Common myeloid progenitor, CD34-positive (primary cell): ENCODE measurements around the gene SYT2.

Experiments used
- CTCF ChIA-PET: fragments of 350-600 bp; sonication (Branson Sonifier 250); formaldehyde crosslinking; loops from one replicate; lab custom pipeline; 2021; ENCODE audit warnings: antibody characterized with exemption; lab: Charles Lee
- POLR2A ChIA-PET: fragments of 350-600 bp; sonication (Branson Sonifier 250); formaldehyde crosslinking; loops from one replicate; lab custom pipeline; 2021; ENCODE audit warnings: antibody characterized with exemption; lab: Charles Lee
- DNase-seq, 3 donors: peaks; one replicate each; pipeline versions ENCODE4 v3.0.0 to v3.0.0-alpha.2; 2013
- H3K27ac ChIP-seq, 2 experiments: 1 replicate in 1 of 2; 2 replicates in 1 of 2; pipeline ENCODE4 v1.7.0; 2013; ENCODE audit warnings: inconsistent platforms in 2 of 2, low read length in 2 of 2, mild to moderate bottlenecking in 2 of 2, low read depth in 1 of 2, moderate library complexity in 1 of 2; ENCODE audit not compliant: severe bottlenecking in 2 of 2, insufficient read depth in 1 of 2, poor library complexity in 1 of 2
- H3K27me3 ChIP-seq, 5 experiments: replicated peaks in 2 of 5; 1 replicate in 3 of 5; 2 replicates in 2 of 5; pipeline versions ENCODE4 v1.6.1 to v1.7.0; 2013; ENCODE audit warnings: low read length in 4 of 5, mild to moderate bottlenecking in 2 of 5, moderate library complexity in 2 of 5, inconsistent platforms in 1 of 5; ENCODE audit not compliant: insufficient read depth in 5 of 5, control insufficient read depth in 4 of 5
- H3K36me3 ChIP-seq, 4 experiments: 1 replicate in 2 of 4; 2 replicates in 2 of 4; pipeline versions ENCODE4 v1.6.1 to v1.7.0; 2013; ENCODE audit warnings: low read length in 3 of 4, control low read depth in 1 of 4, mild to moderate bottlenecking in 1 of 4; ENCODE audit not compliant: control insufficient read depth in 4 of 4, insufficient read depth in 4 of 4
- H3K4me1 ChIP-seq, 4 experiments: 1 replicate in 3 of 4; 2 replicates in 1 of 4; pipeline versions ENCODE4 v1.6.1 to v1.7.1; 2013; ENCODE audit warnings: low read length in 3 of 4, mild to moderate bottlenecking in 3 of 4, control low read depth in 1 of 4, inconsistent platforms in 1 of 4, moderate library complexity in 1 of 4; ENCODE audit not compliant: control insufficient read depth in 4 of 4, insufficient read depth in 4 of 4; ENCODE audit errors: control extremely low read depth in 1 of 4
- H3K4me3 ChIP-seq, 7 experiments: 1 replicate in 4 of 7; 2 replicates in 3 of 7; pipeline versions ENCODE4 v1.5.1 to v1.7.0; 2013; ENCODE audit warnings: mild to moderate bottlenecking in 7 of 7, low read length in 6 of 7, moderate library complexity in 6 of 7, inconsistent platforms in 2 of 7, low read depth in 2 of 7, control low read depth in 1 of 7; ENCODE audit not compliant: insufficient read depth in 4 of 7, control insufficient read depth in 1 of 7; ENCODE audit errors: extremely low read depth in 1 of 7
- H3K9me3 ChIP-seq, 5 experiments: 1 replicate in 4 of 5; 2 replicates in 1 of 5; pipeline versions ENCODE4 v1.6.1 to v1.7.1; 2013; ENCODE audit warnings: low read length in 4 of 5, mild to moderate bottlenecking in 2 of 5, inconsistent platforms in 1 of 5, low read depth in 1 of 5, moderate library complexity in 1 of 5; ENCODE audit not compliant: control insufficient read depth in 4 of 5, insufficient read depth in 2 of 5; ENCODE audit errors: control extremely low read depth in 1 of 5
- WGBS: methylation state at CpG from one replicate; pipeline ENCODE4 v1.1.5; 2013; ENCODE audit not compliant: insufficient coverage; 5-methylcytosine and 5-hydroxymethylcytosine counted together

SYT2 gene

DNA sequence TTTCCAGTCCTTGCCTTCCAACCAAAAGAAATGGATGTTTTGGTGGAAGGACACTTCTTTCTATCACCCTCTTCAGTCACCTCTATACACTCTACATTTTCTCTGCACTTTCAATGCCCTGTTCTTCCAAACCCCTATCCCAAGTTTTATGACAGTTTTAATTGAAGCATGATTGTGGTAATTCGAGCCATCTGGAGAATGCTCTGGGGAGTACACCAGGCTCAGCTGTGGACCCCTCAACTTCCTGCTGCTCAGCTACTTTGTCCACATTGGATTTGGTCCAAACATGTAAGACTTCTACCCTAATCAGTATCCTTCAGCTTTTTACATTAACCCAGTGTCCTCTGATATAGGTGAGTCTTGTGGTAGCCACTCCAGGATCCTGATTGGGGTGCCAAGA is 129.6 kb downstream of the SYT2 start:
- H3K4me1 ChIP-seq = no peaks in the 10 kb centered on the region
- CTCF ChIA-PET = no interaction called here
- H3K27ac ChIP-seq = no peak overlapping the region

GRCh38 chr1:202579806-202580205 is 130.4 kb downstream of the SYT2 start:
- CTCF ChIA-PET = interaction anchor here (0.6 to 1.2 kb wide), 2 partner anchors 27 to 33 kb away, joined by 3 read pairs; no protein-coding TSS in a partner anchor
- no peak for DNase-seq
- no peaks in the 10 kb centered on the region for H3K4me1 ChIP-seq
- H3K36me3 ChIP-seq = peaks cover 0 to 22% (median 9%) of the 10 kb centered on the region in 4 experiments
- H3K9me3 ChIP-seq = no peaks in the 10 kb centered on the region
- WGBS = 100% methylated on average over 1 of the region's 2 CpGs
- POLR2A ChIA-PET = no interaction called here
- H3K4me3 ChIP-seq = no peak overlapping the region
- no peak overlapping the region for H3K27ac ChIP-seq
- H3K27me3 ChIP-seq = no peaks in the 10 kb centered on the region

More for the DNA sequence above, 129.6 kb downstream of the SYT2 start:
- no peak for DNase-seq
- H3K4me3 ChIP-seq = no peak overlapping the region
- H3K27me3 ChIP-seq = no peaks in the 10 kb centered on the region
- POLR2A ChIA-PET = no interaction called here
- H3K9me3 ChIP-seq = no peaks in the 10 kb centered on the region
- H3K36me3 ChIP-seq = peaks cover 0 to 19% (median 9%) of the 10 kb centered on the region in 4 experiments
- WGBS = no CpG with 5 or more reads among the region's 1 CpG

DNA sequence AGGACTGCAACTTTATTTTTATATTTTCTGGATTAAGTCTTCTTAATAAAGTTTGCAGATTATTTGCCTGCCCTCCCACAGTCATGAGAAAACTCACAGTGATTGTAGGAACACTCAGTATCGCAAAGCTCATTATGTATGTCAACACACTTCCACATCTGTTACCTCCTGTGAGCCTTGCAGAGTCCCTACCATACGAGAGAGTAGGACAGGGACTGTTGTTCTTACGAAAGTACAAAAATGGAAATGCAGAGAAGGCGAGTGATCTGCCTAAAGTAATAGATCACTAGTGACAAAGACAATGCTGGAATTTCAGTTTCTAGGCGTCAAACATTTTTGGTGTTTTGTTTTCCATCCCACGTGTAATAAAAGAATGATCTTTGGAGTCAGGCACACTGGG is 131.7 kb downstream of the SYT2 start:
- no peak overlapping the region for H3K27ac ChIP-seq
- H3K4me1 ChIP-seq = no peaks in the 10 kb centered on the region
- H3K27me3 ChIP-seq = no peaks in the 10 kb centered on the region
- ChIA-PET CTCF (interaction anchor here (0.8 to 1.8 kb wide), 3 partner anchors 10 to 22 kb away, joined by 3 to 6 read pairs (median 4); no protein-coding TSS in a partner anchor), POLR2A (no interaction called here)
- H3K4me3 ChIP-seq = no peak overlapping the region
- H3K9me3 ChIP-seq = no peaks in the 10 kb centered on the region
- peaks cover 0 to 22% (median 9%) of the 10 kb centered on the region in 4 experiments for H3K36me3 ChIP-seq
- 100% methylated on average over 5 of the region's 6 CpGs for WGBS
- DNase-seq = no peak

GRCh38 chr1:202578001-202578504 is 132.2 kb downstream of the SYT2 start:
- no peak overlapping the region for H3K4me3 ChIP-seq
- no peaks in the 10 kb centered on the region for H3K4me1 ChIP-seq
- no peaks in the 10 kb centered on the region for H3K27me3 ChIP-seq
- no peak for DNase-seq
- POLR2A ChIA-PET = no interaction called here
- H3K27ac ChIP-seq = no peak overlapping the region
- CTCF ChIA-PET = interaction anchor here (0.6 to 1.8 kb wide), 4 partner anchors 11 to 114 kb away, joined by 3 to 6 read pairs (median 4); no protein-coding TSS in a partner anchor
- no peaks in the 10 kb centered on the region for H3K9me3 ChIP-seq
- 84% methylated on average over 3 of the region's 4 CpGs for WGBS
- peaks cover 0 to 22% (median 9%) of the 10 kb centered on the region in 4 experiments for H3K36me3 ChIP-seq

DNA sequence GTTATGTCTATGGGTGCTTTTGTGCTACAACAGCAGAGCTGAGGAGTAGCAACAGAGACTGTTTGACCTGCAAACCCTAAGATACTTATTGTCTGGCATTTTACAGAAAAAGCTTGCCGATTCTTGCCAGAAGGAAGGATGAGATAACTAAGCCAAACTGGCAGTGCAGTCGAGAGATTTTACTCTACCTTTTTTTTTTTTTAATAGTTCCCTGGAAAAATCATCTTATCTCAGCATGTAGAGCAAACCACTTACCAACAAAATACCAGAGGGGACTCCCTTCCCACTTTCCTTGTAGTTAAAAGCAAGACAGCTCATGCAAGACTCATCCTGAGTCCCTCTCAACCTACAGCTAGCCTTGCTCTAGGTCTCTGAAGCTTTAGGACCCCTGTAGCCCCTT is 132.9 kb downstream of the SYT2 start:
- POLR2A ChIA-PET = no interaction called here
- WGBS = 67% methylated on average over 2 of the region's 2 CpGs

DNA sequence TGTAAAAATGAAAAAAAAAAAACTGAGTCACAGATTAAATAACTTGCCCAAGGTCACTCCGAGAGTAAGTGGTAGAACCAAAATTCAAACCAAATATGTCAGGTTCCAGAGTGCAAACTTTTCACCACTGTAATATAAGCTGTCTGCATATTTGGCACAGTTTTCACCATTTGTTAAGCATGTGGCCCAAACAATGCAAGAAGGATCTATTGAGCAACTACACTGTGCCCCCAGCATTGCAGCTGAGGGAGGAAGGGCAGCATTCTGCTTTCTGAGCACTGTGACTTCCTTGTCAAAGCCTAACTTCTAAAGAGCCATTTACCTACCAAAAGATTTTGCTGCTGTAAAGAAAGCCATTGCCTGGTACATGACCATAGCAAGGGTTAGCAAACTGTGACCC is 133.4 kb downstream of the SYT2 start:
- no peak overlapping the region for H3K4me3 ChIP-seq
- WGBS = 100% methylated on average over 1 of the region's 1 CpG
- ChIA-PET CTCF (interaction anchor here (0.6 to 1.8 kb wide), 2 partner anchors 24 to 179 kb away, joined by 3 to 6 read pairs; no protein-coding TSS in a partner anchor), POLR2A (no interaction called here)
- no peak overlapping the region for H3K27ac ChIP-seq
- H3K4me1 ChIP-seq = no peaks in the 10 kb centered on the region
- H3K27me3 ChIP-seq = no peaks in the 10 kb centered on the region
- no peaks in the 10 kb centered on the region for H3K9me3 ChIP-seq
- peaks cover 0 to 17% (median 9%) of the 10 kb centered on the region in 4 experiments for H3K36me3 ChIP-seq
- DNase-seq = no peak

More for the DNA sequence above, 132.9 kb downstream of the SYT2 start:
- peaks cover 0 to 22% (median 9%) of the 10 kb centered on the region in 4 experiments for H3K36me3 ChIP-seq
- CTCF ChIA-PET = interaction anchor here (0.6 to 1.8 kb wide), 5 partner anchors 11 to 179 kb away, joined by 3 to 6 read pairs (median 4); no protein-coding TSS in a partner anchor
- peak in 2 of 3 donors; percentile 19 to 44 for DNase-seq
- H3K9me3 ChIP-seq = no peaks in the 10 kb centered on the region
- H3K27me3 ChIP-seq = no peaks in the 10 kb centered on the region
- no peak overlapping the region for H3K27ac ChIP-seq
- no peak overlapping the region for H3K4me3 ChIP-seq
- H3K4me1 ChIP-seq = no peaks in the 10 kb centered on the region

- Histone ChIP-seq H3K27ac (no peak overlapping the region), H3K4me1 (no peaks in the 10 kb centered on the region), H3K4me3 (no peak overlapping the region), H3K9me3 (no peaks in the 10 kb centered on the region), H3K36me3 (peaks cover 0 to 12% (median 7%) of the 10 kb centered on the region in 4 experiments), H3K27me3 (no peaks in the 10 kb centered on the region)
- DNase-seq = no peak
- CTCF ChIA-PET = interaction anchor here (0.6 to 1.4 kb wide), 6 partner anchors 8 to 144 kb away, joined by 3 to 5 read pairs (median 3); no protein-coding TSS in a partner anchor
- no CpG with 5 or more reads among the region's 2 CpGs for WGBS
- POLR2A ChIA-PET = no interaction called here
These were observed 134.2 kb downstream of the SYT2 start for GRCh38 chr1:202575918-202576653.
